Activated naive CD4-positive, alpha-beta T cell treated with anti-CD3 and anti-CD28 coated beads for 36 hours (primary cell): ENCODE data around the gene APBB1. TPM values are rescaled to one million over a fixed set of nuclear protein-coding genes. Genes with fewer than 3 reads are reported as not detected.

Experiments
- CTCF ChIA-PET: fragments of 350-600 bp; sonication (Branson Sonifier 250); formaldehyde crosslinking; loops from one replicate; lab custom pipeline; 2021; ENCODE audit warnings: antibody characterized with exemption; lab: Charles Lee
- DNase-seq: peaks from one replicate; pipeline ENCODE4 v3.0.0-alpha.2; 2020
- H3K27ac Mint-ChIP-seq: one replicate; pipeline ENCODE4 v1.8.0; 2021; ENCODE audit warnings: mild to moderate bottlenecking, mixed read lengths
- H3K27me3 Mint-ChIP-seq: one replicate; pipeline ENCODE4 v1.8.0; 2021; ENCODE audit warnings: low read depth, mixed read lengths
- H3K36me3 Mint-ChIP-seq: one replicate; pipeline ENCODE4 v1.8.0; 2021; ENCODE audit warnings: low read depth, mixed read lengths
- H3K4me1 Mint-ChIP-seq: one replicate; pipeline ENCODE4 v1.8.0; 2021; ENCODE audit warnings: low read depth, mixed read lengths
- H3K4me3 Mint-ChIP-seq: one replicate; pipeline ENCODE4 v1.8.0; 2021; ENCODE audit warnings: mild to moderate bottlenecking, moderate library complexity, mixed read lengths
- H3K9me3 Mint-ChIP-seq: one replicate; pipeline ENCODE4 v1.8.0; 2021; ENCODE audit warnings: mixed read lengths
- intact Hi-C: fragments of 100-400 bp; cut with micrococcal nuclease; formaldehyde crosslinking; loops from one replicate; pipeline ENCODE4 v1.15.1; 2023
- total RNA-seq, 2 experiments: library from RNA; stranded (reverse); gene quantifications; one replicate each; pipeline ENCODE4 v1.2.3, GENCODE V29; 2021

The APBB1 gene
- total RNA-seq = 10 to 100 TPM; 44.5 to 45.1 TPM

DNA sequence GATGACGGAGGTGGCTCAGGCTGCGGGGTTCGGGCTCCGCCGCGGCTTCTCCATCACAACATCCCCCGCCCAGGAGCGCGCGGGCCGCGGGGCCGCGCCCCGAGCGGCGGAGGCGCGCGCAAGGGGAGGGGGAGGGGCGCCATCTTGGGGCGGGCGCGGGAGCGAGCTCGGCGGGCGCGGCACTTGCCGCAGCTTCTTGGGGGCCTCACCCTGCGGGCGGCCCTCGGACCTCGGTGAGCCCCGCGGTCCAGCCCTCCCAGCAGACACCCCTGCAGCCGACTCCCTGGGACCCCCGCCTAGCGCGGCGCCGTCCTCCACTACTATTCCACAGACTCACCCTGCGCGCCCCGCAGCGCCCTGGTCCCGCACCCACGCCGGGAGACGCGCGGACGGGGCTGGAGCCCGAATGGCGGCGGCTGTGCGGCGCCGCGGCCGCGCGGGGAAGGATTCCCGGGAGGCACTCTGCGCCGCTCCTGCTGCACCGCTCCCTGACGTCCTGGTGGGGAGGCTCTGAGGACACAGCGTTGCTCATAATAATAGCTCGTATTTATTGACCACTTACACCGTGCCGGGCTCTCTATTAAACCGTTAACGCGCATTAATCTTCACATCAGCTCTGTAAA is at the start of gene APBB1:
APBB1 (minus strand) TSS at position 86 of the 623 bp plus-strand sequence. CDS start 7,747 bp downstream, outside the sequence.
- Mint-ChIP-seq H3K36me3 (no peaks in the 10 kb centered on the region), H3K4me1 (peaks cover 3% of the 10 kb centered on the region), H3K9me3 (no peaks in the 10 kb centered on the region), H3K27ac (peak within 1 kb of the TSS; percentile 77), H3K27me3 (no peaks in the 10 kb centered on the region), H3K4me3 (peak within 1 kb of the TSS; percentile 76)
- intact Hi-C loops = loop anchor here (1.0 to 10.0 kb wide), 9 partner anchors 16 to 1814 kb away; partner anchors contain the start of genes ARFIP2, SMPD1, TIMM10B and TRIM22
- CTCF ChIA-PET = interaction anchor here (0.5 to 4.4 kb wide), 8 partner anchors 9 to 1750 kb away, joined by 3 to 33 read pairs (median 4); no protein-coding TSS in a partner anchor
- peak; percentile 75 for DNase-seq

DNA sequence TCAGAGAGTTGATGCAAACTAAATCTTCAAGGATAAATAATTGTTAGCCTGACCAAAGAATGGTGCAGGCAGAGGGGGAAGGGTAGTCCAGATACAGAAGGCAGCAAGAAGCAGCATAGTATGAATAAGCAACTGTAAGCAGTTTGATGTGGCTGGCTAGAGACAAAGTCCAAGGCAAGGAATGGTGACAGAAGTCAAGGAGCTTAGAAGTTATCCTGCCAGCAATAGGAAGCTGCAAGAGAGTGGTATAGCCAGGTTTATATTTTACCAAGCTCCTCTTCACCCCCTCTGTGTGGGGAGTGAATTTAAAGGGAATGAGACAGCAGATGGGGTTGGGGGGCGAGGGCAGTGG is 40.2 kb upstream of the APBB1 start:
- CTCF ChIA-PET = interaction anchor here (1.9 kb wide), 1 partner anchor 16 kb away, joined by 7 read pairs; no protein-coding TSS in a partner anchor
- no peaks in the 10 kb centered on the region for H3K27me3 Mint-ChIP-seq
- no peak overlapping the region for H3K4me3 Mint-ChIP-seq
- no peaks in the 10 kb centered on the region for H3K4me1 Mint-ChIP-seq
- intact Hi-C loops = no loop called here
- H3K27ac Mint-ChIP-seq = no peak overlapping the region
- DNase-seq = no peak
- H3K36me3 Mint-ChIP-seq = peaks cover 4% of the 10 kb centered on the region
- no peaks in the 10 kb centered on the region for H3K9me3 Mint-ChIP-seq

DNA sequence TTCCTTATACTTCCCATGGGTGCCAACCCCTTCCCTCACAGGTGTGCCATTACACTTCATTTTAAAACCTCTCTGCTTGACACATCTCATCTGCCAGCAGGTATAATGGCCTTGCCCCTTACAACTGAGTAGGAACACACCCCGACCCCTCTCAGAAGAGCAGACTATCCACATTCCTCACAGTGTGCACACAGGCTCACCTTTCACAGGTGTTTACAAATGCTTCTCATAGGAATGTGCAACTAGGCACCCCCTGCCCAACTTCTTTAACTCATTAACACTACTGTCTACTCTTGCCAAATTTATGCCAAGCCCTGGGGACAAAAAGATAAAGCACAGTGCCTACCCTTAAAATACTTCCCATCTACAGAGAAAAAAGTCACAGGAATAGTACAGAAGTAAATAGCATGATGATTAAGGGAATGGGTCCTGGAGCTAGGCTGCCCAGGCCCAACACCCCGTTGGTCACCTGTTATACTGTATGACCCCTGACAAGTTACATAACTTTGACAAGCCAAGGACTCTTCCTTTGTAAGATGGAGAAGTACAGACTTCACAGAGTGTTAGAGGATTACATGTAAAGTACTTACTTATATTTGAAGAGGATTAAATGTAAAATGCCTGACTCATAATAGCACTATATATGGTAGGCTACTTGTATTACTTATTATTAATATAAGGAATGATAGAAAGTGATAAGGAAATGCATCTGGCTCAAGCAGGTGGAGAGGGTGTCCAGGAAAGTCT is 39.6 kb upstream of the APBB1 start:
- intact Hi-C loops = no loop called here
- H3K27ac Mint-ChIP-seq = no peak overlapping the region
- H3K9me3 Mint-ChIP-seq = no peaks in the 10 kb centered on the region
- H3K36me3 Mint-ChIP-seq = peaks cover 4% of the 10 kb centered on the region
- CTCF ChIA-PET = interaction anchor here (1.9 kb wide), 1 partner anchor 15 kb away, joined by 7 read pairs; no protein-coding TSS in a partner anchor
- no peaks in the 10 kb centered on the region for H3K27me3 Mint-ChIP-seq
- no peaks in the 10 kb centered on the region for H3K4me1 Mint-ChIP-seq
- H3K4me3 Mint-ChIP-seq = no peak overlapping the region
- DNase-seq = no peak

DNA sequence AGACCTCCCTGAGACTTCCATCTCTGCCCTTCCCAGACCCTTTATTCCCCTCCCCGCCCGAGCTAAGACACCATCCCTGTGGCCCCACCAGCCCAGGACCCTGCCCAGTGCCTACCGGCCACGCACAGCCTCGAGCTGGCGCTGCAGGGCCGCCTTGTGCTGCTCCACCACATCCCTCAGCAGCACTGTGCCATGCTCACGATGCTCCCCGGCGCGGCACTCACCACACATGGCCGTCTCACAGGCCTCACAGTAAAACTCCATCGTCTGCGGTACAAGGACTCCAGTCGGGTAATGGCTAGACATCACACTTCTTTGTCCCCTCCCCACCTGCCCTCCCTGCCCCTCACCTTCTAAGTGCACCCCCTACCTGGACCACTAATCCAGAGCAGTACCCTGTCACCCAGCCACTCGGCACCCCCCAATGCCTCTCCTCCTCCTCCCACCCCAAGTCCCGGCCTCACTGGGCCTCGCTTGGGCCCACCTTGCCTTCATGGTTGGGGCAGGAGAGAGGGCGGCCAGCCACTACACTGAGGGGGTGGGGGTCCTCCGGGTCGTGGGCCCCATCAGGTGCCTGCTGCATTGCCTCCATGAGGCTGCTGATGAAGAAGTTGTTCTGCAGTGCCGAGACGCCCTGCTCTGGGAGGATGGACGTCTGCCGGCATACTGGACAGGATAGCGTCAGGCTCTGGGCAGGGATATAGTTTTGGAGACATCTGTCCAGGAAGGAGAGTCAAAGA is 38.9 kb upstream of the APBB1 start:
- no peak overlapping the region for H3K4me3 Mint-ChIP-seq
- no peak overlapping the region for H3K27ac Mint-ChIP-seq
- intact Hi-C loops = no loop called here
- no peaks in the 10 kb centered on the region for H3K4me1 Mint-ChIP-seq
- CTCF ChIA-PET = interaction anchor here (1.1 to 1.9 kb wide), 2 partner anchors 14 to 79 kb away, joined by 5 to 6 read pairs; no protein-coding TSS in a partner anchor
- DNase-seq = no peak
- no peaks in the 10 kb centered on the region for H3K27me3 Mint-ChIP-seq
- no peaks in the 10 kb centered on the region for H3K9me3 Mint-ChIP-seq
- H3K36me3 Mint-ChIP-seq = peaks cover 4% of the 10 kb centered on the region

DNA sequence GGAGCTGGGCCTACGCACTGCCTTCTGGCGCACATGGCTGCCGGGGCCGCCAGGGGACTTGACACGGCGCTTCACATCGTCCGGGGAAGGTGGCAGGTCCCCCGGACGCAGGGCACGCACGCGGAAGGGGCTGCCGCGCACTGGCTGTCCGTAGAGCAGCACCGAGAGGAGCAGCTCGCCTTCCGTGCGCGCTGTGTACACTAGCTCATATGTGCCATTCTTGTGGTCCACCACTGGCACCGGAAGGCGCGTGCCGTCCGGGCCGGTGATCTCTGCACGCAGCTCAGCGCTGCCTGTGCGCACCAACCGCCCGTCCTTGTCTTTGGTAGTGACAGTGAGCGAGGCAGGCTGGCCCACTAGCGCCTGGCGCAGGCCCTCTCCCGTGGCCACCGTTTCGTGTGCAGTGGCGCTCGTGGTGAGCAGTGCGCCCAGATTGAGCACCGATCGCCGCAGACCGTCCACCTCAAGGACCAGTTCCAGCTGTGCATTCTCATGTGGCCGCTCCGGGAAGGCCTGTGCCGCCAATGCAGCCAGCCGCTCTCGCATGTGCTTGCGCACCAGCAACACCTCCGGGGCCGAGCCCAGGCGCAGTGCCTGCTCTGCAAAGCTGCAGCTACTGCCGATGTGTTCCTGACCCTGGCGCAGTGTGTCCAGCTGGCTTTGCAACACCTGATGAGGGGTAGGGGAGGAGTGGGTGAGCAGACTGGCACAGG is 37.6 kb upstream of the APBB1 start:
- CTCF ChIA-PET = interaction anchor here (1.1 to 1.9 kb wide), 3 partner anchors 13 to 78 kb away, joined by 3 to 6 read pairs (median 5); no protein-coding TSS in a partner anchor
- no peak overlapping the region for H3K27ac Mint-ChIP-seq
- intact Hi-C loops = no loop called here
- no peaks in the 10 kb centered on the region for H3K4me1 Mint-ChIP-seq
- no peaks in the 10 kb centered on the region for H3K27me3 Mint-ChIP-seq
- peaks cover 4% of the 10 kb centered on the region for H3K36me3 Mint-ChIP-seq
- DNase-seq = no peak
- H3K4me3 Mint-ChIP-seq = no peak overlapping the region
- no peaks in the 10 kb centered on the region for H3K9me3 Mint-ChIP-seq

DNA sequence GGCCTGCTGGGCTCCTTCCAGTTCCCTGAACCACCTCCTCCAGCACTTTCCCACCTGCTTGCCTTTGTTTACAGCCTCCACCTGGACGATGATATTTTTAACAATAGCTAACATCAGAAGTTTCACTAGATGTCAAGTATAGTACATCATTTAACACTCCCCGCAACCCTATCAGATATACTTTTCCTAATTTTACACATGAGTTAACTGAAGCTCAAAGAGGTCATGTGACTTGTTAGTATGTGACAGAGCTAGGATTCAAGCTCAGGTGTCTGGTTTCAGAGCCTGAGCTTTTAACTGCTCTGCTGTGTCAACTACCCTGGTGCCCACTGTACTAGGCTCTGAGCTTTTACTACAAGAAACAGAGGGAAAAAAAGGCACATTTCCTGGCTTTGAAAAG is 36.2 kb upstream of the APBB1 start:
- H3K36me3 Mint-ChIP-seq = peaks cover 2% of the 10 kb centered on the region
- H3K4me3 Mint-ChIP-seq = no peak overlapping the region
- no peaks in the 10 kb centered on the region for H3K27me3 Mint-ChIP-seq
- intact Hi-C loops = no loop called here
- CTCF ChIA-PET = interaction anchor here (1.0 to 1.5 kb wide), 5 partner anchors 9 to 76 kb away, joined by 3 to 12 read pairs (median 4); no protein-coding TSS in a partner anchor
- no peaks in the 10 kb centered on the region for H3K9me3 Mint-ChIP-seq
- H3K4me1 Mint-ChIP-seq = no peaks in the 10 kb centered on the region
- DNase-seq = no peak
- H3K27ac Mint-ChIP-seq = no peak overlapping the region

DNA sequence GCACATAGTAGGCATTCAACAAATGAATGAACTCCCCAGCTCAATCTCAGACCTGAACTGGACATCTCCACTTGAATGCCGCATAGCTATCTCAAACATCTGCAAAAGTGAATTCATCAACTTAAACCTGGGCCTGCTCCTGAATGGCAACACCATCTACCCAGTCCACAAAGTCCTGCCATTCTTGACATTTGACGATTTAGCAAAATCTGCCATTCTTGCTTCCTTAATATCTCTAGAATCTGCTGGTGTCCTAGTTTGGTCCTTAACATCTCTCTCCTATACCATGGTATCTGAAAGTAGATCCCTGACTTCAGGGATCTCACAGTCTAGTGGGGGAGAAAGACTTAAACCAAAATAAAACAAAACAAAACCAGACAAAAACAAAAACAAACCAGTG is 34.3 kb upstream of the APBB1 start:
- Mint-ChIP-seq H3K27ac (no peak overlapping the region), H3K9me3 (no peaks in the 10 kb centered on the region), H3K36me3 (peaks cover 2% of the 10 kb centered on the region), H3K4me1 (no peaks in the 10 kb centered on the region), H3K4me3 (no peak overlapping the region), H3K27me3 (no peaks in the 10 kb centered on the region)
- intact Hi-C loops = no loop called here
- CTCF ChIA-PET = interaction anchor here (1.2 to 2.4 kb wide), 4 partner anchors 10 to 99 kb away, joined by 3 to 12 read pairs (median 4); no protein-coding TSS in a partner anchor
- DNase-seq = no peak

DNA sequence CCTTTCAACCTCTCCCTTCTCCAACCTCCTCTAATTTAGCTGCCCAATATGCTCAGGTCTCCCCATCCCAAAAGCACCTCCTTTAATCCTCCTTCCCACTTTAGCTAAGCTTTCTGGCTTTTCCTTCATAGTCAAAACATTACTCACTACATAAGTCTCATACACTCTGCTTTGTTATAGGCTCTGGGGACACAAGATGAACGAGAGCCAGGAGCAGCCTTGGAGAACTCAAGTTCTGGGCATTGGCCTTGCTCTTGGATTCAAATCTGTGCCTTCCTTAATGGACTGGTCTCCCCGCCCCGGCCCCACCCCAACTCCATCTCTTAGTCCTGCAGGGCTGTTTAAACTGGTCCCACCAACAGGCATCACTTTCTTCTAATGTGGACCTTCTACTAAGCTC is 33.3 kb upstream of the APBB1 start:
- Mint-ChIP-seq H3K4me1 (no peaks in the 10 kb centered on the region), H3K36me3 (peaks cover 2% of the 10 kb centered on the region), H3K27me3 (no peaks in the 10 kb centered on the region), H3K9me3 (no peaks in the 10 kb centered on the region), H3K4me3 (no peak overlapping the region), H3K27ac (no peak overlapping the region)
- intact Hi-C loops = no loop called here
- CTCF ChIA-PET = interaction anchor here (0.6 to 2.4 kb wide), 4 partner anchors 9 to 98 kb away, joined by 3 to 12 read pairs (median 6); no protein-coding TSS in a partner anchor
- DNase-seq = no peak

DNA sequence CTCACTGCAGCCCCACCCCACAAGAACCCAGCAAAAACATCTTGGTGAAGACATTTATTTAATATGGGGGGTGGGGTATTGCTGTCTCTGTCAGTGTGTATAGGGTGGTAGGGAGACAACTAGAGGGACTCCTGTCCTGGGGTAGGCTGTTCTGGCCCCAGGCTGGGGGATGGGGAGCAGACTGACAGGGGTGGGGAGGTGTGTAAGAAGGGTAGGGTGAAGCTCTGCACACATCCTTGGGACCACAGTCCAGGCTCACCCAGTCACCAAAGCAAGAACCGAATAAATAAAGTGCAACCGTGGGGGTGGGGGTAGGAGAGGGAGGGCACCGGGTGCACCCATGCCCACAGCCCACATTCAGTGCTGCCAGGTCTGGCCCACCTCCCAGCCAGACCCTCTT is 29.7 kb upstream of the APBB1 start:
- CTCF ChIA-PET = interaction anchor here (0.9 to 12.8 kb wide), 3 partner anchors 19 to 86 kb away, joined by 3 to 736 read pairs (median 5); partner anchors contain the start of gene SMPD1
- no peaks in the 10 kb centered on the region for H3K36me3 Mint-ChIP-seq
- H3K4me3 Mint-ChIP-seq = no peak overlapping the region
- no peaks in the 10 kb centered on the region for H3K27me3 Mint-ChIP-seq
- H3K27ac Mint-ChIP-seq = no peak overlapping the region
- intact Hi-C loops = no loop called here
- no peaks in the 10 kb centered on the region for H3K9me3 Mint-ChIP-seq
- DNase-seq = no peak
- H3K4me1 Mint-ChIP-seq = no peaks in the 10 kb centered on the region

DNA sequence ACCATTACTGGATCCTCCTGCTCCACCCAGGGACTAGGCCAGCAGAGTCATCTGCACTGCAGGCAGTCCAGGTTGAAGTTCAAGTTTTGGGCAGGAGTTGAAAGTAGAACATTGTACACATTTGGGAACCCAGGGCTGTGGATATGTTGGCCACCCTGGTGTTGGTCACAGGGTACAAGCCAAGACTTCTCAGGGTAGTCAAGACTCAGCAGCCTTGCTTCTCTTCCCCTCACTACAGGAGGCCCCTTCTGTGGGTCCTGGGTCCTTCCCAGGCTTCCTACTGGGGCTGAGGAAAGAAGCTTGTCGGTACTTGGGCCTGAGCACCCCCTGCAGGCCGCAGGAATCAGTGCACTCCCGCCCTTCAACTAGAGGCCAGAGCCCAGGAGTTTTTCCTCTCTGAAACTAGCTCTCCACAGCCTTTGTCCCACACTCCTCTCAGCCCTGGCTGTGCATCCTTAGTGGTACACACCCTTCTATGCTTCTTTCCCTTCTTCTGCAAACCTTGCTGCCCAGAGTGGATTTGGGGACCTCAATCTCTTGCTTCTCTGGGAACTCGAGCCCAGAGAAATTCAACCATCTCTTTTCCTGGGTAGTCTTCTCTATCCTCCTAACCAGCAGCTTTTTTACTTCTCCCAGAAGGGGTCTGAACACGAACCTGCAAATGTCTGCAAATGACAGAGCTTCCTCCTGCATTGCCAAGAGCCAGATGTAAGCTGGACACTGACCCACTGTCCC is 24.5 kb upstream of the APBB1 start:
- Mint-ChIP-seq H3K27me3 (no peaks in the 10 kb centered on the region), H3K27ac (no peak overlapping the region), H3K9me3 (no peaks in the 10 kb centered on the region), H3K4me3 (no peak overlapping the region), H3K36me3 (no peaks in the 10 kb centered on the region), H3K4me1 (no peaks in the 10 kb centered on the region)
- intact Hi-C loops = loop anchor here (1.0 to 5.0 kb wide), 6 partner anchors 24 to 264 kb away; partner anchors contain the start of gene APBB1
- DNase-seq = peak; percentile 69
- CTCF ChIA-PET = interaction anchor here (0.6 to 12.8 kb wide), 34 partner anchors 9 to 314 kb away, joined by 3 to 736 read pairs (median 5); partner anchors contain the start of genes APBB1, SMPD1 and TRIM3

DNA sequence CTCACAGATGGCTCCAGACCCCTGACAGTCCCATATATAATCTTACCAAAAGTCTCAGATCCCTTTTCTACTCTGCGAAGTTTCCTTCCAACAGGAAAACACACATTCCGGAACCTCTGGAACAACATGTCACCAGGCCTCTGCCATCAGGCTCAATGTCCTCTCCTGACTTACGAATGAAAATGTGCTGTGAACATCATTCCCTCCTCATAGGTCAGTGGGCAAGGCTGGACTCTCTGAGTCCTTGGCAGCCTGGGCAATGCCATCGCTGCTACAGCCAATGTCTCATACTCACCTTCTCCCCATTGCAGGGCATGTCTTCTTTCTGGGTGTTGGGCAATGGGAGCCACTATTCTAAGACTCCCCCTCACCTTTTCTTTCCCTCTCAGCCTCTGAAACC is 23.5 kb upstream of the APBB1 start:
- Mint-ChIP-seq H3K27ac (no peak overlapping the region), H3K9me3 (no peaks in the 10 kb centered on the region), H3K36me3 (no peaks in the 10 kb centered on the region), H3K27me3 (no peaks in the 10 kb centered on the region), H3K4me3 (no peak overlapping the region), H3K4me1 (no peaks in the 10 kb centered on the region)
- intact Hi-C loops = loop anchor here (5.0 kb wide), 2 partner anchors 190 to 265 kb away; no protein-coding TSS in a partner anchor
- no peak for DNase-seq
- CTCF ChIA-PET = interaction anchor here (0.9 to 12.8 kb wide), 19 partner anchors 10 to 88 kb away, joined by 3 to 736 read pairs (median 8); partner anchors contain the start of genes APBB1, SMPD1 and TRIM3
